Activated CD8-positive, alpha-beta T cell treated with anti-CD3 and anti-CD28 coated beads for 36 hours (primary cell): Measurements from ENCODE around the gene KREMEN1. TPM values are rescaled to one million over a fixed set of nuclear protein-coding genes. Genes with fewer than 3 reads are reported as not detected.

Experiments
- ATAC-seq: fragments of 200-7000 bp; cut with Tn5 transposase; one replicate; pipeline ENCODE4 v1.10.0; 2021; ENCODE audit warnings: mild to moderate bottlenecking, moderate library complexity
- CTCF ChIA-PET: fragments of 350-600 bp; sonication (Branson Sonifier 250); formaldehyde crosslinking; loops from one replicate; lab custom pipeline; 2021; ENCODE audit warnings: antibody characterized with exemption; lab: Charles Lee
- POLR2A ChIA-PET: fragments of 350-600 bp; sonication (Branson Sonifier 250); formaldehyde crosslinking; loops from one replicate; lab custom pipeline; 2021; ENCODE audit warnings: antibody characterized with exemption; lab: Charles Lee
- DNase-seq: peaks from one replicate; pipeline ENCODE4 v3.0.0-alpha.2; 2020
- H3K27ac Mint-ChIP-seq: one replicate; pipeline ENCODE4 v1.8.0; 2021; ENCODE audit warnings: mild to moderate bottlenecking, mixed read lengths
- H3K27me3 Mint-ChIP-seq: one replicate; pipeline ENCODE4 v1.8.0; 2021; ENCODE audit warnings: mixed read lengths
- H3K36me3 Mint-ChIP-seq: one replicate; pipeline ENCODE4 v1.8.0; 2021; ENCODE audit warnings: low read depth, mixed read lengths
- H3K4me1 Mint-ChIP-seq: one replicate; pipeline ENCODE4 v1.8.0; 2021; ENCODE audit warnings: low read depth, mixed read lengths
- H3K4me3 Mint-ChIP-seq: one replicate; pipeline ENCODE4 v1.8.0; 2021; ENCODE audit warnings: mild to moderate bottlenecking, moderate library complexity, mixed read lengths
- H3K9me3 Mint-ChIP-seq: one replicate; pipeline ENCODE4 v1.8.0; 2021; ENCODE audit warnings: mixed read lengths
- CTCF ChIP-seq: fragments of 200-600 bp; IDR thresholded peaks from one replicate; pipeline ENCODE4 v1.8.0; 2022; ENCODE audit warnings: antibody characterized with exemption, mild to moderate bottlenecking
- intact Hi-C: fragments of 100-400 bp; cut with micrococcal nuclease; formaldehyde crosslinking; loops from one replicate; pipeline ENCODE4 v1.10.0; 2022
- total RNA-seq, 2 experiments: library from RNA; stranded (reverse); gene quantifications; one replicate each; pipeline ENCODE4 v1.2.3, GENCODE V29; 2021

Gene KREMEN1
- total RNA-seq, 2 experiments from 2014 or later, result 0.11 to 0.43 TPM

GRCh38 chr22:29143941-29144785 lies 71.3 kb downstream of the KREMEN1 start:
- no peak for ATAC-seq
- H3K4me1 Mint-ChIP-seq, result no peaks in the 10 kb centered on the region
- no peaks in the 10 kb centered on the region for H3K27me3 Mint-ChIP-seq
- no peaks in the 10 kb centered on the region for H3K9me3 Mint-ChIP-seq
- no peak overlapping the region for H3K27ac Mint-ChIP-seq
- intact Hi-C loops, result no loop called here
- ChIA-PET POLR2A (no interaction called here), CTCF (interaction anchor here (0.6 to 2.2 kb wide), 3 partner anchors 10 to 62 kb away, joined by 3 to 8 read pairs (median 3); no protein-coding TSS in a partner anchor)
- no peaks in the 10 kb centered on the region for H3K36me3 Mint-ChIP-seq
- DNase-seq, result no peak
- TF ChIP-seq CTCF, result no peak
- H3K4me3 Mint-ChIP-seq, result no peak overlapping the region

GRCh38 chr22:29144786-29145160 lies 71.9 kb downstream of the KREMEN1 start:
- H3K4me1 Mint-ChIP-seq, result no peaks in the 10 kb centered on the region
- intact Hi-C loops, result no loop called here
- ATAC-seq (no peak), DNase-seq (no peak)
- no peaks in the 10 kb centered on the region for H3K27me3 Mint-ChIP-seq
- TF ChIP-seq CTCF, result no peak
- H3K9me3 Mint-ChIP-seq, result no peaks in the 10 kb centered on the region
- no peaks in the 10 kb centered on the region for H3K36me3 Mint-ChIP-seq
- no peak overlapping the region for H3K4me3 Mint-ChIP-seq
- POLR2A ChIA-PET, result no interaction called here
- CTCF ChIA-PET, result interaction anchor here (0.6 kb wide), 1 partner anchor 62 kb away, joined by 3 read pairs; no protein-coding TSS in a partner anchor
- no peak overlapping the region for H3K27ac Mint-ChIP-seq

GRCh38 chr22:29145321-29146072 lies 72.7 kb downstream of the KREMEN1 start:
- CTCF ChIA-PET, result no interaction called here
- Mint-ChIP-seq H3K27me3 (no peaks in the 10 kb centered on the region), H3K9me3 (no peaks in the 10 kb centered on the region), H3K36me3 (no peaks in the 10 kb centered on the region), H3K4me1 (no peaks in the 10 kb centered on the region), H3K4me3 (no peak overlapping the region), H3K27ac (no peak overlapping the region)
- DNase-seq (no peak), ATAC-seq (no peak)
- POLR2A ChIA-PET, result no interaction called here
- TF ChIP-seq CTCF, result no peak
- intact Hi-C loops, result no loop called here

GRCh38 chr22:29146091-29146560 lies 73.3 kb downstream of the KREMEN1 start:
- no peak overlapping the region for H3K27ac Mint-ChIP-seq
- H3K27me3 Mint-ChIP-seq, result no peaks in the 10 kb centered on the region
- POLR2A ChIA-PET, result no interaction called here
- no peaks in the 10 kb centered on the region for H3K9me3 Mint-ChIP-seq
- intact Hi-C loops, result no loop called here
- DNase-seq (no peak), ATAC-seq (no peak)
- H3K4me3 Mint-ChIP-seq, result no peak overlapping the region
- H3K36me3 Mint-ChIP-seq, result no peaks in the 10 kb centered on the region
- no peak for TF ChIP-seq CTCF
- CTCF ChIA-PET, result no interaction called here
- no peaks in the 10 kb centered on the region for H3K4me1 Mint-ChIP-seq

- no peak overlapping the region for H3K27ac Mint-ChIP-seq
- no peaks in the 10 kb centered on the region for H3K4me1 Mint-ChIP-seq
- H3K9me3 Mint-ChIP-seq, result no peaks in the 10 kb centered on the region
- intact Hi-C loops, result no loop called here
- DNase-seq, result no peak
- no peak overlapping the region for H3K4me3 Mint-ChIP-seq
- no peak for TF ChIP-seq CTCF
- POLR2A ChIA-PET, result no interaction called here
- CTCF ChIA-PET, result no interaction called here
- H3K36me3 Mint-ChIP-seq, result no peaks in the 10 kb centered on the region
- ATAC-seq, result no peak
- no peaks in the 10 kb centered on the region for H3K27me3 Mint-ChIP-seq
Observed at GRCh38 chr22:29146771-29147170, 73.9 kb downstream of the KREMEN1 start.
